Measurements from ENCODE around the gene PHKG2. TPM values are rescaled to one million over a fixed set of nuclear protein-coding genes. Genes with fewer than 3 reads are reported as not detected.
A peak's percentile ranks its signal among the peaks of the same experiment; 100 is the strongest.

The PHKG2 gene
- total RNA-seq, 4 donors from 2014 or later = 22.4 to 25.8 (median 23.5) TPM

DNA sequence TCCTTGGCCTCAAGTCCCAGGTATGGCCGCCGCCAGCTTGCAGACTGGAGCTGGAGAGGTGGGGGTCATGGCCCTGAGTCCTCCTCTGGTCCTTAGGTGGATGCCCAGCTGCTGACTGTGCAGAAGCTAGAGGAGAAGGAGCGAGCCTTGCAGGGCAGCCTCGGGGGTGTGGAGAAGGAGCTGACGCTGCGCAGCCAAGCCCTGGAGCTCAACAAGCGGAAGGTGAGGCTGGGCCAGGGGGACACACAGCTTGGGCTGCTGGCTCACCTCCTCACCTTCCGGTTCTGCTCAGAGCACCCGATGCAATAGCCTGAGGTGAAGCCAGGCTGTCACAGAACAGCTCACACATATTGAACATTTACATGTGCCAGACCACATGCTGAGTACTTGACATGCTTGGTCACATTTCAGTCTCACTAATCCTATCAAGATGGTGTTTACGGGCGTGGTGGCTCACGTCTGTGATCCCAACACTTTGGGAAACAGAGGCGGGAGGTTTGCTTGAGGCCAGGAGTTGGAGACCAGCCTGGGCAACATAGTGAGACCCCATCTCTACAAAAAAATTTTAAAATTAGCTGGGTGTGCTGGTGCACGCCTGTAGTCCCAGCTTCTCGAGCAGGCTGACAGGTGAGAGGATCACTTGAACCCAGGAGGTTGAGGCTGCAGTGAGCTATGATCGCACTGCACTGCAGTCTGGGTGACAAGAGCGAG, 21.3 kb downstream of the PHKG2 start:
- H3K9me3 ChIP-seq = no peaks in the 10 kb centered on the region
- no peak overlapping the region for H3K27ac ChIP-seq (replicated peaks in 1 of 4)
- 92% methylated on average over 17 of the region's 17 CpGs for WGBS
- H3K4me3 ChIP-seq = no peak overlapping the region
- intact Hi-C loops (cut with DNase I) = no loop called here
- no peak for DNase-seq (ENCODE audit: extremely low spot score)
- peaks cover 5 to 15% (median 7%) of the 10 kb centered on the region in 4 donors for H3K4me1 ChIP-seq
- peaks cover 85 to 100% (median 100%) of the 10 kb centered on the region in 4 donors for H3K36me3 ChIP-seq
- no peaks in the 10 kb centered on the region for H3K27me3 ChIP-seq
- TF ChIP-seq POLR2A (IDR thresholded peaks at IDR 0.05; ENCODE audit: low read depth) (no peak), EP300 (IDR thresholded peaks at IDR 0.05) (no peak), POLR2AphosphoS5 (IDR thresholded peaks at IDR 0.05) (no peak)
- TF ChIP-seq, protein P1, sequence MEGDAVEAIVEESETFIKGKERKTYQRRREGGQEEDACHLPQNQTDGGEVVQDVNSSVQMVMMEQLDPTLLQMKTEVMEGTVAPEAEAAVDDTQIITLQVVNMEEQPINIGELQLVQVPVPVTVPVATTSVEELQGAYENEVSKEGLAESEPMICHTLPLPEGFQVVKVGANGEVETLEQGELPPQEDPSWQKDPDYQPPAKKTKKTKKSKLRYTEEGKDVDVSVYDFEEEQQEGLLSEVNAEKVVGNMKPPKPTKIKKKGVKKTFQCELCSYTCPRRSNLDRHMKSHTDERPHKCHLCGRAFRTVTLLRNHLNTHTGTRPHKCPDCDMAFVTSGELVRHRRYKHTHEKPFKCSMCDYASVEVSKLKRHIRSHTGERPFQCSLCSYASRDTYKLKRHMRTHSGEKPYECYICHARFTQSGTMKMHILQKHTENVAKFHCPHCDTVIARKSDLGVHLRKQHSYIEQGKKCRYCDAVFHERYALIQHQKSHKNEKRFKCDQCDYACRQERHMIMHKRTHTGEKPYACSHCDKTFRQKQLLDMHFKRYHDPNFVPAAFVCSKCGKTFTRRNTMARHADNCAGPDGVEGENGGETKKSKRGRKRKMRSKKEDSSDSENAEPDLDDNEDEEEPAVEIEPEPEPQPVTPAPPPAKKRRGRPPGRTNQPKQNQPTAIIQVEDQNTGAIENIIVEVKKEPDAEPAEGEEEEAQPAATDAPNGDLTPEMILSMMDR (IDR thresholded peaks at IDR 0.05) = no peak

GRCh38 chr16:30771726-30772125, 23.5 kb downstream of the PHKG2 start:
- TF ChIP-seq POLR2AphosphoS5 (IDR thresholded peaks at IDR 0.05) = no peak
- TF ChIP-seq, protein P1 (IDR thresholded peaks at IDR 0.05) = no peak
- TF ChIP-seq EP300 (IDR thresholded peaks at IDR 0.05) = no peak
- H3K36me3 ChIP-seq = peaks cover 63 to 83% (median 78%) of the 10 kb centered on the region in 4 donors
- H3K4me3 ChIP-seq = no peak overlapping the region
- H3K27me3 ChIP-seq = no peaks in the 10 kb centered on the region
- peaks cover 17 to 28% (median 23%) of the 10 kb centered on the region in 4 donors for H3K4me1 ChIP-seq
- no peaks in the 10 kb centered on the region for H3K9me3 ChIP-seq
- intact Hi-C loops (cut with DNase I) = no loop called here
- no peak overlapping the region for H3K27ac ChIP-seq (replicated peaks in 1 of 4)
- no peak for DNase-seq (ENCODE audit: extremely low spot score)
- WGBS = 89% methylated on average over 13 of the region's 14 CpGs

DNA sequence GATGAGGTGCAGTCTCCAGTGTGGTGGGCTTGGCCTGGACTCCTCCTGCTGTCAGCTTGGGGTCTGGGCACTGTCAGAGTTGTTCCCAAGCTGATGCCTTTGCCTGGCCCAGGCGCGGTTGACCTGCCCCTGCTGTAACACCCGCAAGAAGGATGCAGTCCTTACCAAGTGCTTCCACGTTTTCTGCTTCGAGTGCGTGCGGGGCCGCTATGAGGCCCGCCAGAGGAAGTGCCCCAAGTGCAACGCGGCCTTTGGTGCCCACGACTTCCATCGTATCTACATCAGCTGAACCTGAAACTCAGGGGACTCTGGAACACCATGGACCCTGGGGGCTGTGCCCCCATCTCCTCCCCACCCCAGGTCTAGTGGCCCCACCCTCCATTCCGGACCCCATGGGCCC, 25.6 kb downstream of the PHKG2 start:
- WGBS = 92% methylated on average over 9 of the region's 14 CpGs
- H3K36me3 ChIP-seq = peaks cover 43 to 62% (median 57%) of the 10 kb centered on the region in 4 donors
- peaks cover 21 to 49% (median 35%) of the 10 kb centered on the region in 4 donors for H3K4me1 ChIP-seq
- no peak for DNase-seq (ENCODE audit: extremely low spot score)
- intact Hi-C loops (cut with DNase I) = no loop called here
- no peak overlapping the region for H3K27ac ChIP-seq (replicated peaks in 1 of 4)
- H3K9me3 ChIP-seq = no peaks in the 10 kb centered on the region
- no peaks in the 10 kb centered on the region for H3K27me3 ChIP-seq
- H3K4me3 ChIP-seq = no peak overlapping the region
- TF ChIP-seq POLR2A (IDR thresholded peaks at IDR 0.05; ENCODE audit: low read depth) (no peak), POLR2AphosphoS5 (IDR thresholded peaks at IDR 0.05) (no peak), EP300 (IDR thresholded peaks at IDR 0.05) (no peak)
- TF ChIP-seq, protein P1 (IDR thresholded peaks at IDR 0.05) = no peak

GRCh38 chr16:30774367-30775130, 26.3 kb downstream of the PHKG2 start:
- TF ChIP-seq POLR2AphosphoS5 (IDR thresholded peaks at IDR 0.05) (no peak), POLR2A (IDR thresholded peaks at IDR 0.05; ENCODE audit: low read depth) (no peak), EP300 (IDR thresholded peaks at IDR 0.05) (no peak)
- TF ChIP-seq, protein P1 (IDR thresholded peaks at IDR 0.05) = no peak
- Histone ChIP-seq H3K4me1 (peaks cover 21 to 50% (median 36%) of the 10 kb centered on the region in 4 donors), H3K9me3 (no peaks in the 10 kb centered on the region), H3K36me3 (peaks cover 36 to 55% (median 50%) of the 10 kb centered on the region in 4 donors), H3K27me3 (no peaks in the 10 kb centered on the region), H3K27ac (replicated peaks in 1 of 4) (peak overlapping the region; percentile 82 to 95 (median 89)), H3K4me3 (peak overlapping the region; percentile 70 to 82 (median 73))
- WGBS = 39% methylated on average over 3 of the region's 8 CpGs
- intact Hi-C loops (cut with DNase I) = no loop called here
- DNase-seq (ENCODE audit: extremely low spot score) = no peak

All from esophagus muscularis mucosa (tissue), 4 donors.